Activated CD8-positive, alpha-beta memory T cell treated with anti-CD3 and anti-CD28 coated beads for 4 hours (primary cell): ENCODE results near the gene SRCIN1.

Experiments
- DNase-seq, 2 donors: peaks; one replicate each; pipeline ENCODE4 v3.0.0-alpha.2; 2020; ENCODE audit warnings: low read depth in 2 of 2

SRCIN1 gene

DNA sequence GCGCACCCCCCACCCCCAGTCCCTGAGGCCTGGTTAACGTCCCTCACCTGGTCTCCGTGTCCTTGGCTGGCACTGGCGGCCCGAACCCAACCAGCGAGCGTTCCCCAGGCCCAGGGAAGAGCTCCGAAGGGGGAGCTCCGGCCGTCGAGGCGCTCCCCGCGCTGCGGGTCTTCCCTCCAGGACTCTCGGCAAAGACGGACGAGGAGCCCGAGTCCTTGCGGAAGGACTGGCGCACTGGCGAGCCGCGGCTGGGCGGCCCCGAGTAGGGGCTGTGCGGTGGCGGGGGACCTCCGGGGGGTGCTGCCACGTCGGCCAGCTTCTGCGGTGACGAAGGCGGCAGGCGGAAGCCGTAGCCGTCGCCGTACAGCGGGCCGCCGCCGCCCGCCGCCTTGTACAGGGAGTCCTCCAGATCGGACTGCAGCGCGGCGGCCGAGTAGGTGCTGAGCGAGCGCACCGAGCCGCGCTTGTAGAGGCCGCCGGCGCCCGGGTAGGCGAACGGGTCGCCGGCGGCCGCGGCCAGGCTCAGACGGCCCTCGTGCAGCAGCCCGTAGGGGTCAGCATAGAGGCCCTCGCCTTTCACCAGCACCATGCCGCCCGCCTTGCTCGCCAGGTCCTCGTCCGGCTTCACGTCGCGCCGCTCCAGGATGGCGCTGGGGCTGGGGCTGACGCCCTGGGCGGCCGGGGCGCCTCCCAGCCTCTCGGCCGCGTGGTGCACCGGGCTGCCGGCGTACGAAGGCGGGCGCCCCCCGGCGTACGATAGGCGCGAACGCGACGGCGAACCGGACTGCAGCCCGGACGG, 44.1 kb downstream of the SRCIN1 start:
- no peak for DNase-seq

DNA sequence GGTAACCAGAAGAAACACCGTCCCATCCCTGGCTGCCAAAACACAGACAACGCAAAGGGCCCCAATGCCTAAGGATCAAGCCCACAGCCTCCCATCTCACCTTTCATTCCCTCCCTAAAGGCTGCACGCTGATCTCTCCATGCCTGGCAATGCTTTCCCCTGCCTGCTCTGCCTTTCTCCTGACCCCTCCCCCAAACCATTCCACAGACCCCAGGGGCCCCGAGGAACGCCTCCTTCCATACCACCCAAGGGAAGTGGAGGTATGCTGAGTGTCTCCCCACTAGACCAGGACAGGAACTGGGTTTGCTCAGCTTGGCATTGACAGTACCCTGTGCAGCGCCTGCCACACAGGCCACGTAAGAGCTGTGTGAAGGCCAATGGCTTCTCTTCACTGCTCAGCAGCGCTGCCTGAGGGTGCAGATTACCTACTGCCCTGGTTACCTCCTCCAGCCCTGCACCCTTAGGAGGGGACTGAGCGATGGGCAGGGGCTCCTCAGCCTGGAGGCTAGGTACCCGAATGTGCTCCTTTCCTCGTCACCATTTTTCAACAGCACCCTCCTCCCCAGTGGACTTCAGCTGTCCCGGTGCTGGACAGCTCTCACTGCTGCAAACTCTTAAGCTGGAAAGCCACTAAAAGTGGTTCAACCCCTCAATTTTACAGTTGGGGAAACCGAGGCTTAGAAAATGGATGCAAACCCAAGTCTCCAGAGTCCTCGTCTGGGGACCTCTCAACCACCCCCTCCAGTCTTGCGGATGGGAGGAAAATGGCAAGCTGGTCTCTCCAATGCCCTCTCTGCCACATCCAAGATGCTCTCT, 45.0 kb downstream of the SRCIN1 start:
- DNase-seq = no peak

GRCh38 chr17:38559880-38560230, 45.9 kb downstream of the SRCIN1 start:
- no peak for DNase-seq

- DNase-seq = peak; percentile 81 to 83
These were observed 46.5 kb downstream of the SRCIN1 start for GRCh38 chr17:38559051-38559879.

- no peak for DNase-seq
These were observed 47.1 kb downstream of the SRCIN1 start for GRCh38 chr17:38558728-38559050.

DNA sequence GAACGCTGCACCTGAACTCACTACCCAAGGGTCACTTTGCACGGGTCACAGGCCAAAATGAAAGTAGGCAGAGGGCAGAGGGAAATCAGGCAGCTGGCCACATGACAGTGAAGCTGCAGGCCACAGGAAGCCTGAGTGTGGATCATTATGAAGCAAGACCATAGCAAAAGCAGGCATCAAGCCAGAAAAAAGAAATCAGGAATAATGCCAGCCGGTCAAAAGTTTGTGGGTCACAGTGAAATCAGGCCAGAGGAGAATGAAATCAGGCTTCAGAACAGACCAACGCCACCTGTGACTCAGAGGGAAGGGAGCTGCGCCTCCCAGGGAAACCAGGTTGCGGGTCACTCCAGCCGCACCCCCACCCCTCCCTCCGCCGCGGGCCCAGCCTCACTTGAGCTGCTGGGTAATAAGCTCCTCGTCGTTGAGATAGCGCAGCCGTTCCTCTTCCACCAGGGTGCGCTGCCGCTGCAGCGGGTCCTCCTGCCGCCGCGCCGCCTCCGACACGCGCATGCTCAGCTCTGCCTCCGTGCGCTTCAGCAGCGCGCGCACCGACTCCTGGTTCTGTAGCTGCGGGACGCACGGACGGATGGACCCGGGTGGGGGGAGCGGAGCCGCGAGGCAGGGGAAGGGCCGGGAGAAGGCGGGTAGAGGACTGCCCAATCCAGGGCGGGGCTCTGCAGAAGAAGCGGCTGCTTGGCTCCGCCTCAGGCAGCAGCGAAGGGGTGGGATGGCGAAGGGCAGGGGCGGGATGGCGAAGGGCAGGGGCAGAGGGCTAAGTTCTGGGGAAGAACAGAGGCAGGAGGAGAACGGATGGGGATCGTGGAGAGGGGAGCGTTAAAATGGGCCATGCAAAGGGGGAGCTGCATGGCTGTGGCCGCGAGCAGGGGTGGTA, 47.7 kb downstream of the SRCIN1 start:
- peak; percentile 73 to 74 for DNase-seq

DNA sequence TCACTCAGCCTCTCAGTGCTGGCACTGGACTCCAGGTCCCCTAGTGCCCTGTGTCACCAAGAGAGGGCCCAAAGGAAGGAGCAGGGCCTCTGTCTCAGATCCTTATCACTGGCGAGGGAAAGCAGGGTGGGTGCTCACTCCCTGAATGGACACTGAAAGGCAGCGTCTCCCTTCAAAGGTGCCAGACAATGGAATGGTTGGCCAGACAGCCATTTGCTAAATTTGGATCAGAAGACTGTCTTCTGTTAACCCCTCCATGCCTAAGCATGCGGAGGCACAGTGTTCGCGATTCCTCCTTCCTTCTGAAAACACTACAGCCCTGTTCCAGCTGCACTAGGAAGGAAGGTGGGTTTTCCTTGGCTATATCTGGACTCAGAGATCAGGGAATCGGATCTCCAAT, 48.4 kb downstream of the SRCIN1 start:
- DNase-seq = no peak

- no peak for DNase-seq
These were observed 49.5 kb downstream of the SRCIN1 start for GRCh38 chr17:38556239-38556638.

DNA sequence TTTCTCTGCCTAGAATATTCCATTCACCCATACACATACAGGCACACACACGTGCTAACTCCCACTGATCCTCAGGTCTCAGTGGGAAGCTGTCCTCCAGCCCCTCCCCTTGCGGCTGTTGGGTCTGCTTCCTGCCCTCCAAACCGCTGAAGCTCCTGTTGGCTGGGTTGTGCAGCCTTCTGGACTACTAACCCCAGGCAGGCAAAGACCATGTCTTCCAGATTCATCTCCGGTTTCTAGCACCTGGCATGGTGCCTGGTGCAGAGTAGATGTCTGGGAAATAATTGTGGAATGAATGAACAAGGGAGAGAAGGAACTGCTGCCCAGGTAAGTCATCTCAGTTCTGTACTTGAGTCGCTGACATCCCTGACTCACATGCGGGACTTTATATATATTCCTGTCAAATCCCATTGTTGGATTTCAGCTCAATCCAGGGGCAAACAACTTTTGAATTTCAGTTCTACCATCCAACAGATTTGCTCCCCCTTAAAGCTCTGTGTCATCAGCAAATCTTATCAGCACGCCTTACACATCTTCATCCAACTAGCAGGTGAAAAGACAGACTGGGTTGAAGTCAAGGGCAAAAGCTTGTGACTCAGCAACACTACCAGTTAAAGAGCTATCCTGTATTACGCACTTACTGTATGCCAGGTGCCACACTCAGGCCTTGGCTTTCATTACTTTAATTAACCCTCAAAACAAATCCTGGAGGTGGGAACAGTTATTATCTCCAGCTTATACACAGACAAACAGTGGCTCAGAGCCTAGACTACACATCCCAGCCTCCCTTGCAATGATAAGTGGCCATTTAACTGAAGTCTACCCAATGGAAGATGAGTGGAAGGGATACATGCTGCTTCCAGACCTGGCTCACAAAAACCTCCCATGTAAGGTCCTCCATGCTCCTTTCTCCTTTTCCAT, 51.1 kb downstream of the SRCIN1 start:
- DNase-seq = no peak

DNA sequence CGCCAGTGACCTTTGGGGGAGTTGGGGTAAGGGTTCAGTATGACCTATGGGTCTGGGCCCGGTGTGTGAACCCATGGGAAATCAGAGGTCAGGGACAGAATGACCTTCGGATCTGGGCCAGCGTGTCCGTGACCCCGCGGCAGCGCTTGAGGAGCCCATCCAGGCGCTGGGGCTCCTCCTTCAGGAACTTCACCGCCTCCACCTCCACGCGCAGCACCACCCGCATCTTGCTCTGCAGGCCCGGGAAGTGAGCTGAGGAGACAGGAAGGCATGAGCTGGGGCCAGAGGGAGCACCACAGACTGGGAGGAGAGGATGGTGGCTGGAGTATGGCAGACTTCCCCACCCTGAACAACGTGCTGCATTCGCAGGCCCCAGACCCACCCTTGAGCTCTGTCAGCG, 53.4 kb downstream of the SRCIN1 start:
- DNase-seq = no peak

GRCh38 chr17:38551121-38551520, 54.6 kb downstream of the SRCIN1 start:
- no peak for DNase-seq

- DNase-seq = no peak
These were observed 55.1 kb downstream of the SRCIN1 start for GRCh38 chr17:38550661-38551060.

GRCh38 chr17:38549285-38549684, 56.5 kb downstream of the SRCIN1 start:
- no peak for DNase-seq

DNA sequence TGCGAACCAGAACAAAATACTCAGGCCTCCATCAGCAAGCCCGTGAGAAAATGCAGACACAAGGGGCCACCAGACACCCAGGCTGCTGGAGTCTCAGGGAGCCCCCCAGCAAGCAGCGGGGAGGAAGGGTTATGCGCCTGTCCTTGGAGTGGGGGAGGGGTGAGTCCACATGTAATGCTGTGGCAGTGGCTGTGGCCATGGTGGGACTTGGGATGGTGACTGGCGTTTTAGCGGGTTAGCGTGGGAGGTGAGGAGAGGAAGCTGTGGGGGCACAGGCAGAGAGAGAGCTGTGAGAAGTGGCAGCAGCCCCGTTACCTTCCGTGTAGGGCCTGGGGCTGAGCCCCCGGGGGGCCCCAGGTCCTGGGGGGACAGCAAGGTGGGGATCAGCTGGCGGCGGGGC, 58.3 kb downstream of the SRCIN1 start:
- no peak for DNase-seq

GRCh38 chr17:38546396-38546795, 59.4 kb downstream of the SRCIN1 start:
- DNase-seq = no peak

GRCh38 chr17:38545531-38546225, 60.1 kb downstream of the SRCIN1 start:
- DNase-seq = no peak

- DNase-seq = no peak
These were observed 60.9 kb downstream of the SRCIN1 start for GRCh38 chr17:38544839-38545209.

DNA sequence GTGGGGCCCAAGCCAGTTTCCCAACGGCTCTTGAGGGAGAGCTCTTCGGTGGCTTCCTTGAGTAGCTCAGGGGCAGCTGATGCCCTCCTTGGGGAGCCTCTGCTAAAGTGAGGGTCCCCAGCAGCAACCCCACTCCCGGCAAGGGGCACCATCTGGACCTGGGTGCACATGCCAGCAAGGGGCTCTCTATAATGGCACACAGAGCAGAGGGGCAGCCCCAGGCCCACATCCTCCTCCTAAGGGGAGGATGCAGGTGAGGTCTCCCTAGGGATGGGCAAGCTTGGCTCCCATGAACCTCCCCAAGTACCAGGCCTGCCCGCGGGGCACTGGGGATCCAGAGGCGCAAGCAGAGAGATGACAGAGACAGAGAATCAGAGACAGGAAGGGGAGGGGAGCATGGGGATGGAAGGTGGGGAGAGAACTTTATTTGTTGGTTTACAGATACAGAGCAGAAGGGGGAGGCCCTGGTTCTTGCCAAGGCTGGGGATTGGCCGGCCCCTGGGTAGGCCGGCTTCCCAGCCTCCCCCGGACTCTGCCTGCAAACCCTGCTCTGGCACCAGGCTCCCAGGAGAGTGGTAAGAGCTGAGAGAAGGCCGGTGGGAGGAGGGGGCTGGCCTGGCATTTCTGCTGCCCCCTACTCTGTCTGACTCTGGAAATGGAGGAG, 61.4 kb downstream of the SRCIN1 start:
- DNase-seq = no peak
